Gastroesophageal sphincter (tissue), 3 donors: ENCODE results near the gene IGFBP7.

Source experiments
- CTCF ChIP-seq, 4 experiments: fragments of 200-600 bp in 2 of 4; fragments of 450-650 bp in 2 of 4; sonication (generic) in 1 of 4; IDR thresholded peaks; one replicate each; pipeline ENCODE4 v1.5.1; 2017 to 2019; ENCODE audit warnings: antibody characterized with exemption in 4 of 4, mild to moderate bottlenecking in 2 of 4, moderate library complexity in 2 of 4
- EP300 ChIP-seq: sonication (generic); formaldehyde crosslinking; IDR thresholded peaks from one replicate; pipeline ENCODE4 v1.6.1; 2017; ENCODE audit warnings: antibody characterized with exemption, mild to moderate bottlenecking
- POLR2A ChIP-seq, 2 donors: fragments of 450-650 bp; IDR thresholded peaks; one replicate each; pipeline ENCODE4 v1.6.1; 2017; ENCODE audit warnings: antibody characterized with exemption in 2 of 2, mild to moderate bottlenecking in 2 of 2, moderate library complexity in 1 of 2
- POLR2AphosphoS5 ChIP-seq: sonication (generic); formaldehyde crosslinking; IDR thresholded peaks from one replicate; pipeline ENCODE4 v1.6.1; 2017; ENCODE audit warnings: antibody characterized with exemption

- no peak for TF ChIP-seq CTCF (IDR thresholded peaks at IDR 0.05)
- TF ChIP-seq EP300, result no peak
- no peak for TF ChIP-seq POLR2A (IDR thresholded peaks at IDR 0.05)
- no peak for TF ChIP-seq POLR2AphosphoS5
These were observed 26.1 kb upstream of the IGFBP7 start for GRCh38 chr4:57136281-57136680.
